Left ventricle myocardium inferior (tissue), 1 donor: ENCODE results near the gene PSMA5. TPM values are rescaled to one million over a fixed set of nuclear protein-coding genes. Genes with fewer than 3 reads are reported as not detected.
A peak's percentile ranks its signal among the peaks of the same experiment; 100 is the strongest.

Experiments used
- DNase-seq: peaks from one replicate; pipeline ENCODE4 v3.0.0-alpha.2; 2020
- H3K27ac ChIP-seq: fragments of 200-600 bp; replicated peaks from 2 replicates; pipeline ENCODE4 v1.8.0; 2021
- H3K27me3 ChIP-seq: fragments of 200-600 bp; 2 replicates; pipeline ENCODE4 v1.8.0; 2021; ENCODE audit warnings: low read depth
- H3K36me3 ChIP-seq: fragments of 200-600 bp; 2 replicates; pipeline ENCODE4 v1.8.0; 2021
- H3K4me1 ChIP-seq: fragments of 200-600 bp; 2 replicates; pipeline ENCODE4 v1.8.0; 2021
- H3K4me3 ChIP-seq: fragments of 200-600 bp; 2 replicates; pipeline ENCODE4 v1.8.0; 2021; ENCODE audit warnings: mild to moderate bottlenecking, moderate library complexity
- H3K9me3 ChIP-seq: fragments of 200-600 bp; replicated peaks from 2 replicates; pipeline ENCODE4 v1.8.0; 2021
- CTCF ChIP-seq: fragments of 200-600 bp; IDR thresholded peaks from 2 replicates; pipeline ENCODE4 v1.8.0; 2021; ENCODE audit warnings: antibody characterized with exemption, mild to moderate bottlenecking, borderline replicate concordance
- intact Hi-C: fragments of 100-400 bp; cut with micrococcal nuclease; formaldehyde crosslinking; loops from one replicate; pipeline ENCODE4 v1.11.0; 2022
- total RNA-seq: library from RNA; stranded (reverse); fragmentation: NEBNext Ultra II Directional; extraction: Animal tissue kit (Norgen Biotek cat#: 25700); gene quantifications from one replicate; pipeline ENCODE4 v1.2.1, GENCODE V29; 2021
- donor health status: DM: no; HTN: yes; CAD: no; lungs with severe emphysema.

The PSMA5 gene
- total RNA-seq, 1 donor from 2014 or later, result 49.9 TPM

- H3K4me1 ChIP-seq, result peaks cover 82% of the 10 kb centered on the region
- intact Hi-C loops, result loop anchor here (5.0 kb wide), 1 partner anchor 112 kb away; the partner anchor contains the start of gene PSRC1
- no peaks in the 10 kb centered on the region for H3K27me3 ChIP-seq
- H3K9me3 ChIP-seq, result no peaks in the 10 kb centered on the region
- DNase-seq, result no peak
- peak overlapping the region; percentile 92 for H3K27ac ChIP-seq
- no peaks in the 10 kb centered on the region for H3K36me3 ChIP-seq
- no peak for TF ChIP-seq CTCF
- peak overlapping the region; percentile 74 for H3K4me3 ChIP-seq
These were observed 31.5 kb downstream of the PSMA5 start for GRCh38 chr1:109394591-109395281.

GRCh38 chr1:109393617-109394233, 32.5 kb downstream of the PSMA5 start:
- peaks cover 86% of the 10 kb centered on the region for H3K4me1 ChIP-seq
- H3K27ac ChIP-seq, result peak overlapping the region; percentile 92
- intact Hi-C loops, result no loop called here
- H3K36me3 ChIP-seq, result no peaks in the 10 kb centered on the region
- no peaks in the 10 kb centered on the region for H3K27me3 ChIP-seq
- no peak for TF ChIP-seq CTCF
- peak overlapping the region; percentile 74 for H3K4me3 ChIP-seq
- no peak for DNase-seq
- no peaks in the 10 kb centered on the region for H3K9me3 ChIP-seq

- peak; percentile 74 for DNase-seq
- H3K36me3 ChIP-seq, result no peaks in the 10 kb centered on the region
- H3K4me3 ChIP-seq, result peak overlapping the region; percentile 74
- TF ChIP-seq CTCF, result no peak
- intact Hi-C loops, result no loop called here
- peaks cover 86% of the 10 kb centered on the region for H3K4me1 ChIP-seq
- H3K27ac ChIP-seq, result peak overlapping the region; percentile 92
- H3K9me3 ChIP-seq, result no peaks in the 10 kb centered on the region
- H3K27me3 ChIP-seq, result no peaks in the 10 kb centered on the region
These were observed 33.2 kb downstream of the PSMA5 start for GRCh38 chr1:109392788-109393616.

- no peak for TF ChIP-seq CTCF
- H3K36me3 ChIP-seq, result no peaks in the 10 kb centered on the region
- DNase-seq, result peak; percentile 38
- intact Hi-C loops, result no loop called here
- peak overlapping the region; percentile 74 for H3K4me3 ChIP-seq
- H3K27me3 ChIP-seq, result no peaks in the 10 kb centered on the region
- H3K4me1 ChIP-seq, result peaks cover 93% of the 10 kb centered on the region
- no peaks in the 10 kb centered on the region for H3K9me3 ChIP-seq
- H3K27ac ChIP-seq, result peak overlapping the region; percentile 92
These were observed 34.0 kb downstream of the PSMA5 start for GRCh38 chr1:109392037-109392787.

GRCh38 chr1:109391626-109392025, 34.6 kb downstream of the PSMA5 start:
- Histone ChIP-seq H3K27ac (peak overlapping the region; percentile 92), H3K36me3 (no peaks in the 10 kb centered on the region), H3K27me3 (no peaks in the 10 kb centered on the region), H3K4me1 (peaks cover 95% of the 10 kb centered on the region), H3K9me3 (no peaks in the 10 kb centered on the region), H3K4me3 (peak overlapping the region; percentile 74)
- intact Hi-C loops, result no loop called here
- no peak for TF ChIP-seq CTCF
- no peak for DNase-seq
